Frontal cortex (tissue), 4 donors: ENCODE data around the gene MLXIP. TPM values are rescaled to one million over a fixed set of nuclear protein-coding genes. Genes with fewer than 3 reads are reported as not detected.
"Not testable (repeated sequence)": the region's sequence is repeated elsewhere in the genome, so short reads cannot be mapped to it uniquely, and the experiment has no call there.

Source experiments
- DNase-seq, 2 donors: peaks; one replicate each; pipeline ENCODE4 v3.0.0; 2012; ENCODE audit warnings: low spot score in 2 of 2
- FAIRE-seq: peaks from 2 replicates; lab custom pipeline; 2012; peaks lifted over from hg19 to GRCh38; lab: Jason Lieb, UNC
- total RNA-seq: library from RNA; depleted of rRNA; stranded (reverse); fragments of >200 nt; gene quantifications from one replicate; pipeline ENCODE4 v1.2.3, GENCODE V29; 2014
- donor health status: control.
- donor health status: control.
- donor health status: control.

The MLXIP gene
- total RNA-seq, 1 donor from 2014 or later, result 6.9 TPM

- DNase-seq, result no peak
- no peak for FAIRE-seq
Observed at GRCh38 chr12:122168492-122168891, 89.9 kb downstream of the MLXIP start.

- DNase-seq, result no peak
- no peak for FAIRE-seq
Observed at GRCh38 chr12:122171399-122171798, 92.8 kb downstream of the MLXIP start.

- DNase-seq (no peak), FAIRE-seq (no peak)
Observed at GRCh38 chr12:122172262-122172939, 93.8 kb downstream of the MLXIP start.

GRCh38 chr12:122174155-122174845 lies 95.7 kb downstream of the MLXIP start, which contains the start of gene IL31:
TSS of gene IL31 (minus strand) at chr12:122174221. CDS start at chr12:122174172, 49 bp downstream.
- no peak for DNase-seq
- FAIRE-seq, result no peak

- not testable (repeated sequence) for DNase-seq, FAIRE-seq
Observed at GRCh38 chr12:122176473-122176872, 97.9 kb downstream of the MLXIP start.

- peak in 1 of 2 donors; percentile 73 for DNase-seq
- FAIRE-seq, result no peak
Observed at GRCh38 chr12:122182887-122183587, 104.5 kb downstream of the MLXIP start, which contains the start of gene LRRC43. TSS of gene LRRC43 (plus strand) at chr12:122183123. CDS start at chr12:122183145, 22 bp downstream.

- FAIRE-seq (no peak), DNase-seq (no peak)
Observed at GRCh38 chr12:122183588-122183940, 105.0 kb downstream of the MLXIP start.

- no peak for DNase-seq
Observed at GRCh38 chr12:122184517-122184916, 106.0 kb downstream of the MLXIP start.

GRCh38 chr12:122185079-122185478 lies 106.5 kb downstream of the MLXIP start:
- FAIRE-seq, result no peak
- no peak for DNase-seq

More at GRCh38 chr12:122184517-122184916, 106.0 kb downstream of the MLXIP start:
- FAIRE-seq, result no peak

- no peak for FAIRE-seq
- no peak for DNase-seq
Observed at GRCh38 chr12:122185494-122186082, 107.0 kb downstream of the MLXIP start.

- DNase-seq (no peak), FAIRE-seq (no peak)
Observed at GRCh38 chr12:122187466-122187865, 108.9 kb downstream of the MLXIP start.

GRCh38 chr12:122189626-122190475 lies 111.3 kb downstream of the MLXIP start:
- no peak for FAIRE-seq

GRCh38 chr12:122190842-122191668 lies 112.5 kb downstream of the MLXIP start:
- DNase-seq, result no peak
- FAIRE-seq, result no peak

More at GRCh38 chr12:122189626-122190475, 111.3 kb downstream of the MLXIP start:
- DNase-seq, result no peak

GRCh38 chr12:122192441-122192840 lies 113.9 kb downstream of the MLXIP start:
- no peak for DNase-seq
- FAIRE-seq, result no peak

- FAIRE-seq, result no peak
- no peak for DNase-seq
Observed at GRCh38 chr12:122194804-122195203, 116.2 kb downstream of the MLXIP start.

- no peak for FAIRE-seq
Observed at GRCh38 chr12:122195405-122195804, 116.8 kb downstream of the MLXIP start.

More at GRCh38 chr12:122195405-122195804, 116.8 kb downstream of the MLXIP start:
- DNase-seq, result no peak
